HUES6 (cell line): ENCODE measurements around the gene MAML3.
A peak's percentile ranks its signal among the peaks of the same experiment; 100 is the strongest.

ENCODE experiments used
- H3K27ac ChIP-seq: 2 replicates; pipeline ENCODE4 v1.7.0; 2013; ENCODE audit warnings: low read depth, mild to moderate bottlenecking, low read length, inconsistent platforms
- H3K27me3 ChIP-seq: 2 replicates; pipeline ENCODE4 v1.6.1; 2013; ENCODE audit warnings: low read length; ENCODE audit not compliant: control insufficient read depth, insufficient read depth
- H3K36me3 ChIP-seq: 2 replicates; pipeline ENCODE4 v1.6.1; 2013; ENCODE audit warnings: low read length; ENCODE audit not compliant: control insufficient read depth, insufficient read depth
- H3K4me1 ChIP-seq: 2 replicates; pipeline ENCODE4 v1.6.1; 2013; ENCODE audit warnings: low read length; ENCODE audit not compliant: control insufficient read depth, insufficient read depth
- H3K4me3 ChIP-seq: 2 replicates; pipeline ENCODE4 v1.5.1; 2013; ENCODE audit warnings: low read depth, low read length
- H3K9ac ChIP-seq: one replicate; pipeline ENCODE4 v1.6.1; 2013; ENCODE audit warnings: mild to moderate bottlenecking, low read length
- H3K9me3 ChIP-seq: 2 replicates; pipeline ENCODE4 v1.6.1; 2013; ENCODE audit warnings: low read depth, low read length; ENCODE audit not compliant: control insufficient read depth, insufficient read depth

MAML3 gene

DNA sequence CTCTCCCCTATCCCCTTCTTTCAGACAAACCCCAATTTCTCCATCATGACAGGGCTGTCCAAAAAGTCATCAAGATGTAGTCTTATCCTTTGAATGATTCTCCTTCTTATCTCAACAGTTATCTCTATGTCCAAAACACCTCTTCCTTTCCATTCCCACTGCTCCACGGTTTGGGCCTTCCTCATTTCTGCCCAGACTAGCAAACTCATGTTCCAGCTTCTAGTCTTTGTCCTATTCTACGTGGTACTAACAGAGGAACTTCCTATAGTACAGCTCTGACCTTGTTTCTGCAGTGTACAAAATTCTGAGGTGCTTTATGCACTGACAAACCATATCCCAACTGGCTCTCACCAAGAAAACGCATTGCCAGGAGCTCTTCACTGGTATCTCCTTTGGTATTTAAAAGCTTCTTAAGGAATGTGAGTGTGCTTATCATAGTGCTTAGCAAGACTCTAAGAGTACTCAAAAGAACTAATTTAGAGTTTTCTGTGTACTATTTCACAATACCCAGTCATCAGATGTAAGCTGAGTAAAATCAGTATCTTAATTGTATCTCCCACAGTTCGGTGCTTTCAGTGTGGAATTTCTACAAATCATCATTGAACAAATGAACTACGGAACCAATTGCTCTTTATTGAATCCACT, 65.5 kb downstream of the MAML3 start:
- Histone ChIP-seq H3K9ac (no peak overlapping the region), H3K4me1 (peaks cover 65% of the 10 kb centered on the region), H3K9me3 (no peaks in the 10 kb centered on the region), H3K27me3 (no peaks in the 10 kb centered on the region), H3K36me3 (no peaks in the 10 kb centered on the region), H3K27ac (no peak overlapping the region), H3K4me3 (no peak overlapping the region)

- H3K4me3 ChIP-seq = no peak overlapping the region
- H3K27me3 ChIP-seq = no peaks in the 10 kb centered on the region
- H3K9me3 ChIP-seq = no peaks in the 10 kb centered on the region
- no peaks in the 10 kb centered on the region for H3K36me3 ChIP-seq
- H3K4me1 ChIP-seq = peaks cover 71% of the 10 kb centered on the region
- H3K27ac ChIP-seq = no peak overlapping the region
- no peak overlapping the region for H3K9ac ChIP-seq
Observed at GRCh38 chr4:140085881-140086280, 68.1 kb downstream of the MAML3 start.

DNA sequence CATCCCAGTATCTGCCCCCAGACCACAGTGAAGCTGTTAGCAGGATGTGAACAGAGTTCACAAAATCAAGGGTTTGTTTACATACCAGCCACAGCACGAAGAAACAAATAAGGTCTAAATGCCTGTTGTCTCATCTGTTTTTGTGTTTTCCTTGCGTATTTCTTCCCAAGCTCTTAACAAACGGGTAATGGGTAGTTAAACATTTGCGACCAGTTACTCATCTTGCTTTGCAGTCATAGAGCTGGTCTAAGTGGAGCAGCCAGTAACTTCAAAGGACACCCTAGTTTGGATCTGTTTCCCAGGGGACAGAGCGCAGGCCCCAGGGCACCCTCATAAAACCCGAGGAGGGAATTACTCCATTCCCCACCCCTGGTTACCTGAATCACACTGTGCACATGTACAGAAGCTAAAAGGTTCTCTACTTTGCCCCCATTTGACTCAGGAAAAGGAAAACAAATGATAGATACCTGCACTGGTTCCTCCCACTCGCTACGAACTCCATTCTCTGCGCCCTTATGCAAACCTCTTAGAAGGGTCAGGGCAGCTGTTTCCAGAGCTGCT, 68.8 kb downstream of the MAML3 start:
- peaks cover 68% of the 10 kb centered on the region for H3K4me1 ChIP-seq
- H3K9me3 ChIP-seq = no peaks in the 10 kb centered on the region
- no peak overlapping the region for H3K9ac ChIP-seq
- no peaks in the 10 kb centered on the region for H3K27me3 ChIP-seq
- no peak overlapping the region for H3K4me3 ChIP-seq
- H3K36me3 ChIP-seq = no peaks in the 10 kb centered on the region
- no peak overlapping the region; the same call in 1 of the 2 replicates for H3K27ac ChIP-seq

GRCh38 chr4:140084385-140084784, 69.6 kb downstream of the MAML3 start:
- H3K9ac ChIP-seq = no peak overlapping the region
- H3K27me3 ChIP-seq = no peaks in the 10 kb centered on the region
- peaks cover 68% of the 10 kb centered on the region for H3K4me1 ChIP-seq
- H3K4me3 ChIP-seq = no peak overlapping the region
- H3K36me3 ChIP-seq = no peaks in the 10 kb centered on the region
- no peaks in the 10 kb centered on the region for H3K9me3 ChIP-seq
- peak overlapping the region; percentile 31; the same call in 1 of the 2 replicates for H3K27ac ChIP-seq

DNA sequence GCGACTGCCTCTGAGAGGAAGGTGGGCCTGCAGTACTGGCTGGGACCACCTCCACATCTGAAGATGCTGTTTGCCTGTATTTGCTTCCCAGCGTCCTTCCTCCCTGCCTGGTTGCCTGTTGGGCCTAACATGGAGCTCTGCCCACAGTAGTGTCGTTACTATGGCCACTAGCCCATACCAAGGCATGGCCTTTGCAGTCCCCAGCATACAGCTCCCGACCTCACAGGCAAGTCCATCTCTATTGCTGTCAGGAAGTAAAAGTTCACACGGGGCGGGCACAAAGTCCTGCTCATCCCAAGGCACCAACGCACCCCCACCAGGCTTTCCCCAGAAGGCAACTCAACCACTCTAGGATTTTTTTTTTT, 71.6 kb downstream of the MAML3 start:
- H3K27me3 ChIP-seq = no peaks in the 10 kb centered on the region
- H3K36me3 ChIP-seq = no peaks in the 10 kb centered on the region
- peaks cover 66% of the 10 kb centered on the region for H3K4me1 ChIP-seq
- peak overlapping the region; percentile 47 for H3K9ac ChIP-seq
- no peaks in the 10 kb centered on the region for H3K9me3 ChIP-seq
- H3K4me3 ChIP-seq = no peak overlapping the region
- no peak overlapping the region; the same call in 1 of the 2 replicates for H3K27ac ChIP-seq

GRCh38 chr4:140081641-140082390, 72.2 kb downstream of the MAML3 start:
- Histone ChIP-seq H3K36me3 (no peaks in the 10 kb centered on the region), H3K27ac (no peak overlapping the region; the same call in 1 of the 2 replicates), H3K27me3 (no peaks in the 10 kb centered on the region), H3K4me1 (peaks cover 66% of the 10 kb centered on the region), H3K9ac (peak overlapping the region; percentile 47), H3K9me3 (no peaks in the 10 kb centered on the region), H3K4me3 (no peak overlapping the region)

GRCh38 chr4:140080883-140081282, 73.1 kb downstream of the MAML3 start:
- peaks cover 66% of the 10 kb centered on the region for H3K4me1 ChIP-seq
- no peaks in the 10 kb centered on the region for H3K9me3 ChIP-seq
- no peak overlapping the region; the same call in 1 of the 2 replicates for H3K27ac ChIP-seq
- no peak overlapping the region for H3K9ac ChIP-seq
- H3K4me3 ChIP-seq = no peak overlapping the region
- H3K36me3 ChIP-seq = no peaks in the 10 kb centered on the region
- no peaks in the 10 kb centered on the region for H3K27me3 ChIP-seq

GRCh38 chr4:140078366-140078765, 75.6 kb downstream of the MAML3 start:
- H3K27ac ChIP-seq = no peak overlapping the region
- H3K4me1 ChIP-seq = peaks cover 44% of the 10 kb centered on the region
- no peaks in the 10 kb centered on the region for H3K27me3 ChIP-seq
- H3K9ac ChIP-seq = no peak overlapping the region
- H3K36me3 ChIP-seq = no peaks in the 10 kb centered on the region
- no peaks in the 10 kb centered on the region for H3K9me3 ChIP-seq
- H3K4me3 ChIP-seq = no peak overlapping the region

GRCh38 chr4:140076307-140076706, 77.7 kb downstream of the MAML3 start:
- Histone ChIP-seq H3K4me1 (peaks cover 27% of the 10 kb centered on the region), H3K9ac (no peak overlapping the region), H3K36me3 (no peaks in the 10 kb centered on the region), H3K4me3 (no peak overlapping the region), H3K27me3 (no peaks in the 10 kb centered on the region), H3K9me3 (no peaks in the 10 kb centered on the region), H3K27ac (no peak overlapping the region)

DNA sequence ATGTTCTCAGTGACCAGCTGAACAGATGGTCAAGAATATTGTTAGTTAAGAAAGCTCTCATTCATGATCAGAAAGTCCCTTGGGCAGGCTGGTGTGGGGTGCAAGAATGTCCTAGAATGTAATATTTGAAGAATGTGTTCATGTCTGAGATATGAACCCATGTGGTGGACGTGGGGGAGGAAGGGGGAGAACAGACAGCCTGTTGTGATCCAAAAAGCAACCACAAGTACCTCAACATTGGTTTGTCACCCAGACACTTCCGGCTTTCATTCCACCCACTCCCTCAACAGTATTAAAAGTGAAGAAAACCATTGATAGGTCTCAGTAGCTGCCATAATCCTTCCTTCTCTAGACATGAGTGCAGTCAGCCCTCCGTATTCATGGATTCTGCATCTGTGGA, 82.2 kb downstream of the MAML3 start:
- Histone ChIP-seq H3K27me3 (no peaks in the 10 kb centered on the region), H3K27ac (no peak overlapping the region), H3K9me3 (no peaks in the 10 kb centered on the region), H3K4me1 (peaks cover 11% of the 10 kb centered on the region), H3K4me3 (no peak overlapping the region), H3K36me3 (no peaks in the 10 kb centered on the region), H3K9ac (no peak overlapping the region)

DNA sequence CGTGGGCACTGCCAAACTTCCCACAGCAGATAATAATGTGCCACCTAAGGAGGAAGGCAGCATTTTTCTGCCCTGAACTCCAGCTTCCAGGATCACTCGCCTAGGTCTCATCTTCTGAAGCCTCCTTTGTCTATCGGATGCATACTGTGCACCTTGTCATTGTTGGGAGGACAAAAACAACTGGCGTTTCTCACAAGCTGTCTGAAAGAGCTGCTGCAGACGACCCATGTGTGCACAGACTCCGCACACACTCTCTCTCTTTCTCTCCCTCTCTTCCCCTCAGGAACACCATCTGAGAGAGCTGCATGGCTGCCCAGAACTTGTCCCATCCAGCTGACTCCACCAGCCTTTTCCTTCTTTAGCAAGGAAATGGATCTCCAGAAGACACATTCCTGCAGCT, 83.0 kb downstream of the MAML3 start:
- Histone ChIP-seq H3K36me3 (no peaks in the 10 kb centered on the region), H3K9ac (no peak overlapping the region), H3K9me3 (no peaks in the 10 kb centered on the region), H3K4me1 (peaks cover 11% of the 10 kb centered on the region), H3K27me3 (no peaks in the 10 kb centered on the region), H3K27ac (no peak overlapping the region), H3K4me3 (no peak overlapping the region)
